C4-2B (cell line): Measurements from ENCODE around the gene DGKB.

Source experiments
- ZFX ChIP-seq: fragments of 450-650 bp; IDR thresholded peaks from 2 replicates; pipeline ENCODE4 v1.6.1; 2017
- TF ChIP-seq, protein P1 (sequence below): fragments of 450-650 bp; conservative IDR thresholded peaks from 2 replicates; pipeline ENCODE4 v1.5.1; 2017; ENCODE audit warnings: mild to moderate bottlenecking

GRCh38 chr7:14133752-14134151, 768.8 kb downstream of the DGKB start:
- TF ChIP-seq, protein P1, sequence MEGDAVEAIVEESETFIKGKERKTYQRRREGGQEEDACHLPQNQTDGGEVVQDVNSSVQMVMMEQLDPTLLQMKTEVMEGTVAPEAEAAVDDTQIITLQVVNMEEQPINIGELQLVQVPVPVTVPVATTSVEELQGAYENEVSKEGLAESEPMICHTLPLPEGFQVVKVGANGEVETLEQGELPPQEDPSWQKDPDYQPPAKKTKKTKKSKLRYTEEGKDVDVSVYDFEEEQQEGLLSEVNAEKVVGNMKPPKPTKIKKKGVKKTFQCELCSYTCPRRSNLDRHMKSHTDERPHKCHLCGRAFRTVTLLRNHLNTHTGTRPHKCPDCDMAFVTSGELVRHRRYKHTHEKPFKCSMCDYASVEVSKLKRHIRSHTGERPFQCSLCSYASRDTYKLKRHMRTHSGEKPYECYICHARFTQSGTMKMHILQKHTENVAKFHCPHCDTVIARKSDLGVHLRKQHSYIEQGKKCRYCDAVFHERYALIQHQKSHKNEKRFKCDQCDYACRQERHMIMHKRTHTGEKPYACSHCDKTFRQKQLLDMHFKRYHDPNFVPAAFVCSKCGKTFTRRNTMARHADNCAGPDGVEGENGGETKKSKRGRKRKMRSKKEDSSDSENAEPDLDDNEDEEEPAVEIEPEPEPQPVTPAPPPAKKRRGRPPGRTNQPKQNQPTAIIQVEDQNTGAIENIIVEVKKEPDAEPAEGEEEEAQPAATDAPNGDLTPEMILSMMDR, result no peak
- TF ChIP-seq ZFX, result no peak
